T-helper 9 cell (primary cell): ENCODE measurements around the gene ZDHHC14.
"Not testable (repeated sequence)": the region's sequence is repeated elsewhere in the genome, so short reads cannot be mapped to it uniquely, and the experiment has no call there.

Experiments
- DNase-seq: peaks from one replicate; pipeline ENCODE4 v3.0.0-alpha.2; 2020

ZDHHC14 gene

GRCh38 chr6:157585274-157586087 is 204.5 kb downstream of the ZDHHC14 start:
- DNase-seq = no peak

- no peak for DNase-seq
Measured at GRCh38 chr6:157586088-157586414, 205.1 kb downstream of the ZDHHC14 start.

GRCh38 chr6:157586476-157587126 is 205.6 kb downstream of the ZDHHC14 start:
- DNase-seq = no peak

DNA sequence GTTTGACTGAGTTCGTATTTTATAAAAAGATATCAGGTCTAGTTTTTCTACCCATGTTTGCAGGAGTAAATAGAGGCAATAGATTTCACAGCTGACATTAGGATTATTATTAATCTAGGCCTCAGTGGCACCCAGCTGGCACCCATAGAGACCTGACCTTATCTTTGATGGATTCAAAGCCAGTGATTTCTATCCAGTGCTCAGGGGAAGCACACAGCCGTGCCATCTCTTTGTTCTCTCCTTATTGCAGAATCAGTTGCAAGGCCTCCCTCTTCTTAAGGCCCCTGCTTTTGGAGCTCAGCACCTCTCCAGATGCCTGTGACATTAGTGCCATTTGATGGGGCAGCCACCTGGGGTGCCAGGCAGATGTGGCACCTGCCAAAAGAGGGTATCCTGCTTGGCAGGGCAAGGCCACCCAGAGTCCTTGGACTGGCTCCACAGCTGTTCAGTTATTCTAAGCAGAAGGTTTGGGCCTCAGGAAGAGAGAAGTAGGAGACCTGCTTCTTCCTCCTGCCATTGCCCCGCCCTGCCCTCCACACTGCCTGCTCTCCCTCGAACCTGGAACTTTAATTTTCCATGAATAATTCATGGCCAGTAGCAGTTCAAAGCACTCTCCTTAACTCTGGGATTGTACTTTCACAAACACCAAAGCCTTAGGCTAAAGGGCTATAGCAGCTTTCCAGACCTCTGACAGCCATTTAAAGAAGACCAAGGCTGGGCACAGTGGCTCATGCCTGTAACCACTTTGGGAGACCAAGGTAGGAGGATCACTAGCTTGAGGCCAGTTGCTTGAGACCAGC is 206.3 kb downstream of the ZDHHC14 start:
- no peak for DNase-seq

GRCh38 chr6:157590654-157591053 is 209.7 kb downstream of the ZDHHC14 start:
- not testable (repeated sequence) for DNase-seq

GRCh38 chr6:157592541-157592940 is 211.6 kb downstream of the ZDHHC14 start:
- DNase-seq = no peak

GRCh38 chr6:157592980-157593379 is 212.0 kb downstream of the ZDHHC14 start:
- DNase-seq = no peak

DNA sequence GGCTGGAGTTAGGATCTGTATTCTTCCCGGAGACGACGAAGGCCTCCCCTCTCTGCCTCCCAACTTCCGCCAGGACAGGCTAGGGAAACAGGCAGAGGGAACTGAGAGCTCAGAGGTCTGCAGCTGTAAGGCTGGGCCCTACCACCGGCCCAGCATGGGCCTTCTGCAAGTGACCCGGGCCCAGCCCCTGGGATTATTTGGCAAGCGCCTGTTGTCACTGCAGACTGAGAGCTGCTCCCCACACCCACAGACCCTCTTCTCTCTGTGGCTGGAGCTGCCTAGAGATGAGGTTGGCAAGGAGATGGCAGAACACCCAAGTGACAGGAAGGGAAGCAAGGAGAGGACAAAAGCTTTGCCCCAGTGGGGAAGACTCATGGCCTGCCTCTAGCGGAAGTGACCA is 212.6 kb downstream of the ZDHHC14 start:
- no peak for DNase-seq

DNA sequence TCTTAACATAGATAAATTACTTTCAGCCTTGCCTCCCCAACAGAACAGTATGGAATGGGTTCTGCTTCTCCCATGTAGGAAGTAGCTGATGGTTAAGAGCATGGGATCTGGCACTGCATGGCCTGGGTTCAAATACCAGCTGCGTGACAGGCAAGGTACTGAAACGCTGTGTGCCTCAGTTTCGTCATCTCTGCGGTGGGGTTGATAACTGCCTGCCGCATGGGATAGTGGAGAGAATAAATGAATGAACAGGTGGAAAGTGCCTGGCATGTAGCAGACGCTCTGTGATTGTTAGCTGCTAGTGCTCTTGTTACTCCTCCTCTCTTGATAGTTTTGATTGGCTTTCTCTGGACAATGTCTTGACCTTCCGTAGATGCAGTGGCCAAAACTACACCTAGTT is 213.3 kb downstream of the ZDHHC14 start:
- no peak for DNase-seq

DNA sequence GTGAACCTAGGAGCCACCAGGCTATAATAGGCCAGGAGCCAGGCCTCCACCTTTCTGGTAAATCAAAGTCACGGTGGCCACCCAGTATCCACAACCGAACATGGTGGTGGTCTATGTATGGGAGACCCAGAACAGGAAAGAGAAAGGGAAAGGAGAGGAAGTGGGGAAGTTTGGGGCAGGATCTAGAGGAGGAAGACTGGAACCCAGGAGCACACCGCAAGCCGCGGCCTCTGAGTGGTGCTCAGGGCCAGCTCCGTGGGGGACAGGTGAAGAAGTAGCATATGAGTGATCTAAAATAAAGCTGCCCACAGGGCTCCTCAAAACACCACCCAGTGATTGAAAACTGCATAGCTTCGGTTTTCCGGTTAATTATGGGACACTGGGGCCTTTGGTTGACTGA is 214.8 kb downstream of the ZDHHC14 start:
- no peak for DNase-seq

GRCh38 chr6:157596461-157596860 is 215.5 kb downstream of the ZDHHC14 start:
- DNase-seq = no peak

DNA sequence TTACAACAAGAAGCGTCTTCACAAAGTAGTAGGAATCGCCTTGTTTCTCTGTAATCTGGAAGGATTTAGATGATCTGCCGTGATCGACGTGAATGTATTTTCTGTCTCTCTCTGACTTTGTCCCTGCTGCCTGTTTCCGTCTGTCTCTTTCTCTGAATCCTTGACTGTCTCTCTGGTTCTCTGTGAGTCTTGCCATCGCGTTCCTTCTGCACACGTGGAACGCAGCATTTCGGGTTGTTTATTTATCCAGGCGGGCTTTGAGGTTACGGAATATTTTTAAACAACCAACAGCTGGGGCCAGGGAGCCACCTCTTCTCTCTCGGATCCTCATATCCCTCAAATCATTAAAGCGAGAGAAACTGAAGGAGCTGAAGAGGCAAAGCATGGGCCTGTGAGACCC is 215.9 kb downstream of the ZDHHC14 start:
- no peak for DNase-seq

DNA sequence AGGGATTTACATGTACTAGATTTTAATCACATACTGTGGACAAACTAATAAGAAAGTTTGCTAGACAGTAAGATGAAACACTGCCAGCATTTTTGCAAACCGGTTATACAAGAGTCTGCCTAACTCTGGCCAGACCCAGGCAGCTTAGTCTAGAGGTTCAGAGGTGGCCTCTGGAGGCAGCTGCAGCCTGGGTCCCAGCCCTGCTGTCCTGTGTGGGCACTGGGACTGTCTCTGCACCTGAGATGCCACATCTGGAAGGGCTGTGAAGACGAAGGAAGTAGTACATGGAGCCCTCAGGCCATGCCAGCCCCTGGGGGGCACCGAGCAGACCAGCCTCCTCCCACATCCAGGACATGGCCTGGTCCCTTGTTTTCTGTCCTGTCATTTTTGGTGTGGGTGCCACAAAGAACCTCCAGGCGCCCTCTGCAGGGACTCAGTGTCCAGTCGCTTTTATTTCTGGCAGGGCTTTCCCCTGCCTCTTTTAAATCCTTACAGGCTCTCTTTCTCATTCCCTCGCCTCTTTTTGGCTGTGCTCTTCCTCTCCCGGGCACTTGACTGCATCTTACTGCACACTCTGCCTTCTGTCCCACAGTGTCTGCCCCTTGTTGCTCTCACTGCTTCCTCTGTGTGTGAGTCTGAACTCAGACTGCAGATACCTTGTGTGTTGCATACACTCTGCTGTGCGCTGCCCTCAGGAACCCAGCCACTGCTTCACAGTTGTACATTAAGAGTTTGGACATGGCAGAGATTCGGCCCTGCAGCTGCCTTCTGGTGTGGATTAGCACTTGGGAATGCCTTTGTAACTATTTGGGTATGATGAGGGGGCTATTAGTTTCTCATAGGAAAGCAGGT is 216.7 kb downstream of the ZDHHC14 start:
- peak; percentile 13 for DNase-seq

GRCh38 chr6:157599191-157599590 is 218.2 kb downstream of the ZDHHC14 start:
- DNase-seq = no peak

- DNase-seq = no peak
Measured at GRCh38 chr6:157600807-157601206, 219.8 kb downstream of the ZDHHC14 start.

DNA sequence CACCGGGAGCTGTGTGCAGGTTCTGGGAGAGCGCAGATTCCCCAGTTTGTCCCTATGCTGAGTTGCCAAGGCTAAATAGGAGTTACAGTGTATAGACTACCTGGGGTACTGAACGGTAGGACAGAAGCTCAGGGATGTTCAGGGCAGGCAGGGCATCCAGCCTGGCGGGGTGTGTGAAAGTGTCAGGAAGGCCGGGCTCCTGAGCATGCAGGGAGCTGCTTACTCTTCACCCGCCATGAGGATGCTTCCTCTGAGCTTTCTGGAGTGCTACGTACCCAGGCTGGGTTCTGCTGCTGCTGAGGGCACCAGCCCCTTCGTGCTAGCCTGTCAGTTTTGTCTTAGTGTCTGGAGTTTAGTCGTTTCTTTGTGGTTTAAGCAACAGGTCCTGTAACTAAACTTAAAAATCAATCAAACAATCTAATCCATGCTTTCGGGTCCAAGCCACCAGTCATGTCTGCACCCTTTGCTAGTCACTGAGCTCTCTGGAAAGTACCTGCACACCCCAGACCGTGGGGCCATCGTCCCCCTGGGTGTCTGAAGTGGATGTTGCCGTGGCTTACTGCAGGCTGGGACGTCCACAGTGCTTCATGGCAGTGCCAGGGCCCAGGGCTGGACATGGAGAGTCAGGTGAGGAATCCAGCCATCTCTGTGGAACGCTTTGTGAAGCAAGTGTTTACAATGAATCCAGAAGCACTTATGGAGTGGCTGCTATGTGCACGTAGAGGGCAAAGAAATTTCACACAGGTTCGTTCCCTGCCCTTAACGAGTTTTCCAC is 221.7 kb downstream of the ZDHHC14 start:
- DNase-seq = no peak

- no peak for DNase-seq
Measured at GRCh38 chr6:157603314-157603940, 222.4 kb downstream of the ZDHHC14 start.

GRCh38 chr6:157603971-157604370 is 223.0 kb downstream of the ZDHHC14 start:
- no peak for DNase-seq

GRCh38 chr6:157604816-157605215 is 223.8 kb downstream of the ZDHHC14 start:
- DNase-seq = no peak

DNA sequence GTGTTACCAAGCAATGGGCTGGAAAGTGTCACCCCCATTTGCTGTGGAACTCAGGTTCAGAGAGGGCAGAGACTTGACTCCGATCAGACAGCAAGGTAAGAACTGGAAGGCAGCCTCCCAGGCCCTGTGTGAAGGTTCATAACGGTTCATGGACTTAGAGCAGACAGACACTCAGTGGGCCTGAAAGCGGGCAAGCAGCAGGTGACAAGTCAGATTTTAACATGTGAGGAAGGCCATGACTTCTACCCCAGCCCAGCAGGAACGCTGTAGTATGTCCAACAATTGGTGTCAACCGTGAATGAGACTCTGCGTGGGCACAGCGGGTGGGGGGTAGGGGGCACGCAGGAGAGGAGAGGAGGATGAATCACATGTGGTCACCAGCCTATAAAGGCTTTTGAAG is 224.5 kb downstream of the ZDHHC14 start:
- DNase-seq = no peak

- no peak for DNase-seq
Measured at GRCh38 chr6:157606516-157606915, 225.5 kb downstream of the ZDHHC14 start.
